Anterior cingulate cortex (tissue), 58 donors: ENCODE data around the gene NHS.
"Not testable (repeated sequence)": the region's sequence is repeated elsewhere in the genome, so short reads cannot be mapped to it uniquely, and the experiment has no call there.

Experiments
- DNase-seq, 58 donors: peaks; one replicate each; lab custom pipeline; 2025; lab: John Stamatoyannopoulos, UW

The NHS gene

DNA sequence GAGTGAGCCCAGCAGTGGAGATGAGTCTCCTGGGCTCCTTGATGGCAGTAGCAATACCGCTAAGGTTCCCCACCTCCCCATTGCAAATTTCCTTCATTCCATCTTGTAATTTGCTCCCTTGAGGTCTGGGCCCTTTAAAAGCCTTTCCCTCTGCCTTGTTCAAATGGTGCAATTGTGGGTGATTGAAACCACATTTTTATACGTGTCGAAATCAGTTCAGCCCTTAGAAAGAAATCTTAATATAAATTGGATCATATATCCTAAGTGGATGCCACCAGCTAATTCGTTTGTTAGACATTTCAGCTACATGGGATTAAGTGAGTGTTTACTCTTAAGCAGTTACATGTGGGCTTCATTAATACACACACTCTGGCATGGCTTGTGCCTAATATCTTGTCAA, 68.6 kb downstream of the NHS start:
- DNase-seq: no peak

DNA sequence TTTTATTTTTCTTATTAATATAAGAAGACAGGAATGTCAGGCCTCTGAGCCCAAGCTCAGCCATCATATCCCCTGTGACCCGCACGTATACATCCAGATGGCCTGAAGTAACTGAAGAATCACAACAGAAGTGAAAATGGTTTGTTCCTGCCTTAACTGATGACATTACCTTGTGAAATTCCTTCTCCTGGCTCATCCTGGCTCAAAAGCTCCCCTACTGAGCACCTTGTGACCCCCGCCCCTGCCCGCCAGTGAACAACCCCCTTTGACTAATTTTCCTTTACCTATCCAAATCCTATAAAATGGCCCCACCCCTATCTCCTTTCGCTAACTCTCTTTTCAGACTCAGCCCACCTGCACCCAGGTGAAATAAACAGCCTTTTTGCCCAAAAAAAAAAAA, 71.3 kb downstream of the NHS start:
- not testable (repeated sequence) for DNase-seq

DNA sequence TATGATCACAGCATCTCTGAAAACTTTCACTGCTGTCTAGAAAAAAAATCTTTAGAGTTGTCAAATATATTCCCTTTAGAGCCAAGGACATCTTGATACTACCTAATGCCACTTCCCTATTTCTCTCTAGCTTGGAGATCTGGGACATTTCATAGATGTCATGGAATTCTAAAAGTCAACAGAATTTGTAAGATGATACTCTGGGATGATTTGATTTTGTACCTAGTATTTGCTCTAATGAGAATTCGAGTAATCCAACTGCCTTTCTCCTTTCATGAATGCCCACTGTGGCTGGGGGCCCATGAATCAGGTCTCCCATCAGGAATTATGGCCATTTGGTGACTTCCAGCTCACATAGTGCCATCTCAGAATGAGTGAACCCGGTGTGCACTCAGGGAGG, 73.2 kb downstream of the NHS start:
- no peak for DNase-seq

DNA sequence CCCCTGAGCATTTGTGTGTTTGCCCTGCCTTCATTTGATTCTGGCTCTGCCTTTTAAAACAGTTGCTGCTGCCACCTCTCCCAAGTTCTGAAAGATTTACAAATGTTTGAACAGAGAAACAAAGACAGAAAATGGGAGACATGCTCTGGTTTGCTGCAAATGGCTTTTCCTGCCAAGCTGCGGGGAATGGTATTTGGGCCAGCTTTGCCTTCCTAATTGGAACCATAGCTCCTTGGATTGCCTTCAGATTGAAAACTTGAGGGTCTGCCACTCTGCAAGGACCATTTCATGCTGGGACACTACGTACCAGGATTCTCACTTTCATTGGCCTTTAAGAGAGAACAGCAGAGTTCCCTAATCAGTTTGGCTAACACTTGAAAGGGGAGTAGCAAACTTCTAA, 74.9 kb downstream of the NHS start:
- DNase-seq: peak in 6 of 58 donors; percentile 0 to 4 (median 0)

DNA sequence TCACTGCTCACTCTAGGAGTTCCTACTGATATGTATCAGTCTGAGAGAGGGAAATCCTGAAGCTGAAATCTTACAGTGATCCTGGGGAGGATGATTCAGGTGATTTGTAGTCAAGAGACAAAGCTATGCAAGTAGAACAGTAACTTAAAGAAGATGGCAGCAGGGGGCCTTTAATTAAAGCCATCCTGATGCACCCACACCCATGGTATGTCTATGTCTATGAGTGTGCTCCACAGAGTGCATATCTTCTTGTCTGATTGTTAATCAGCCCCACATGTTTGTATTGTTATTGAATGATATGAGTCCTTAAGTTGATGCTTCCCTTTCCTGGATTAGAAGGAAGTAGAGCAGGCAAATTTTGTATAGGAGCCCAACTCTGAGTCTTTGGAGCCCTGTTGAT, 78.8 kb downstream of the NHS start:
- no peak for DNase-seq

DNA sequence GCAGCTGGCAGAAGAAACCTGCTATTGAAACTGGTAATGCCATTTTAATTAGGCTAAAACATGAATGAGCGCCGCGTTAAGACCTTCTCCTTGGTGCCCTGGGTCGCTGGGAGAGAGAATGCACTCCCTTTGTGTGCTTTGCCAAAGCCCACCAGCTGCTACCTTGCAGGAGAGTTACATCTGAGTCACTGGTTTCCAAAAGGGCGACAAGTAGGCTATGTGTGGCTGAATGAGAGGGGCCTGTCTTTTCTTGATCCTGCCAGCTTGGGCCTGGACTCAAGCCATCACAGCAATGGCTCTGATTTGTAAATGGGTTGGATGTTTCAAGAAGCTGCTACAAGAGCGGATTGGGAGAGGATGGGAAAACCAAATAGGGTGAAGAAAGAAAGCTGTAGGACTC, 81.5 kb downstream of the NHS start:
- DNase-seq: peak in 46 of 58 donors; percentile 0 to 79 (median 18)

DNA sequence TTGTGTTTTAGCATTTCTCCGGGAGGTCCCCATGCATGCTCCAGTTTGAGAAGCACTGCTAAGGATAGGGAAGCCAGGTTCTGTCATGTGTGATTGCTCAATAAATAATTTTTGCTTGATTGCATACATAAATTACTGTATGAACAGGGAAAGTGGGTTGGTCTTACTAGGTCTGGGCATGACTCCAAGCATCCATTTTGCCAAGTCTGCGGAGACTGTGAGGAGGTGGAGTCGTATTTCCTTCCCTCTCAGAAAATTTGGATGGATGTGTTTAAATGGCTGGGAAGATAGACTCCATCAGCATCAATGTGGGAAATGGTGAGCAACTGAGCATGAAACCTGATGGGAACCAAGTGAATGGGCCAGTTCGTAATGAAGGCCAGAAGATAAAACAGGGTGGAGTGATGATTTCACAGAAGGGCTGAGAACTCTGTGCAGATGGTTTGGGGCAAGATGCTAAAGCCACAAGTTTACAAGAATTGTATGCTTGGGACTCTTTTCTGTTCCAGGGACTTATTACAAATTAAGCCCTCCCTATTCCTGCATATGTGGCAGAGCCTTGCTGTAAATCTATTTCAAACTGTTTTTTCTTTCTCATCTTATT, 84.1 kb downstream of the NHS start:
- DNase-seq: peak in 7 of 58 donors; percentile 0 to 7 (median 0)

DNA sequence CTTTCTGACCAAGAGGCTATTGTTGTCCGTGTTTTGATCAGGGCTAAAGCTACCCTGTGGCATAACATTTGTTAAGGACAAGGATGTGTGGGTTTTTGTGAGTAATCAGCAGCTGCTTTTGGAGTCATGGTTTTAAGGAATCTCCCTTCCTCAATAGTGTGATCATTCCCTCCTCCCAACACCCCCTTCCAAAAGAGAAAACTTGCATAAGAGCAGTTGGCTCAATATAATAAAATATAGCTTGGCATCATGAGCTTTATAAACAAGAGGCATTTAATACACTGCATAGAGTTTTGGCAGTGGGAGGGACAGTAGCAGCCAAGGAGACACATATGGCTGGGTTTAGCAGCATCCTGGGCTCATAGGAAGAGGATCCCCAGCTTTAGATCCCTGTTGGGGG, 84.7 kb downstream of the NHS start:
- no peak for DNase-seq

DNA sequence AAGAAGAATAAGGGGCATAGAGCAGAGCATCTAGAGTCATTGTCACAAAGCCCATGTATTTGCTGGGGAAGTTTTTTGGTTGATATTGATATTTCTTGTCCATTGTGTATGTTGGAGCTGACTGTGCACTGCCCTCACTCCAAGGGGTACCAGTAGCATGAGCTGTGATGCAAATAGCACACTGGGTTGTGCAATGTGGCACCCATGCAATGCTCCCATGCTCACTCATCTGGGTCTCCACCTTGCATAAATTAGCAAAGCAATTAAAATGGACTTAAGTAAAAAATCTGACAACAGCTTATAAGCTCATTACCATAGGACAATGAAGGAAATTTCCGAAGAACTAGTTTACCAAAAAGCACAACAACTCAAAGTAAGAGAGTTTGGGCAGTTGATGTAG, 87.9 kb downstream of the NHS start:
- DNase-seq: no peak

DNA sequence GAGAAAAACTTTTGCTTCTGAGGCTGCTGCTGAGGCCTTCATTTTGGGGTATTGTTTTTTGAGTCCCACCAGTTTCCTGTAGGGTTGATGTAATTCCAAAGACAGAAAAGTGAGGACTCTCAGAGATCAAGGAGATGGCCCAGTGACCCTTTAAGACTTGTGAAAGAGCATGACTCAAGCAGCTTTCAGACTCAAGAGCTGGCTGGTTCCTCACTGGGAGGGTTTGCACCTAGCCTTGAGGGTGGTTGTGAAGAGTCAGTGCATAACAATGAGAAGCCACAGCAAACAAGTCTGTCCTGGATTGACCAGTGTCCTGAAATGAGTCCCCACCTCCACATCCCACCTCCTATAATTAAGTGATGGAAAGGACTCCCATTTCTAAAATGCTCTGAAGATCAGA, 89.2 kb downstream of the NHS start:
- no peak for DNase-seq

DNA sequence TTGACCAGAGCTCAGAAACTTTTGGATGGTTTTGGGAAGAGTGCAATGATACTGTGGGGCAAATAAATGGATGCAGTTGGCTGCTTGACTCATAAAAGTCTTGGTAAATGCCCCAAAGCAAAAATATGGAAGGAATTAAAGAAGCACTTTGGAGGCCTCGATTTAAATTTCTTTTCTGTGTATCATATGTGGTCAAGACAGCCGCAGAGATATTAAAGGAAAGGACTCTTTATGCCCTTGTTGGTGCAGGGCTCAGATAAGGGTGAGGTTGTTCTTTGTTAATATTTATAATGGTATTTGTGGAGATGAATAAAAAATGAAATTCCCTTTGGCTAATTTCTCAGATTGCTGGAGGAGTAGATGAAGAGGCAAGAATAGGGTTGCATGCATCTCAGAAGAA, 90.2 kb downstream of the NHS start:
- DNase-seq: no peak

DNA sequence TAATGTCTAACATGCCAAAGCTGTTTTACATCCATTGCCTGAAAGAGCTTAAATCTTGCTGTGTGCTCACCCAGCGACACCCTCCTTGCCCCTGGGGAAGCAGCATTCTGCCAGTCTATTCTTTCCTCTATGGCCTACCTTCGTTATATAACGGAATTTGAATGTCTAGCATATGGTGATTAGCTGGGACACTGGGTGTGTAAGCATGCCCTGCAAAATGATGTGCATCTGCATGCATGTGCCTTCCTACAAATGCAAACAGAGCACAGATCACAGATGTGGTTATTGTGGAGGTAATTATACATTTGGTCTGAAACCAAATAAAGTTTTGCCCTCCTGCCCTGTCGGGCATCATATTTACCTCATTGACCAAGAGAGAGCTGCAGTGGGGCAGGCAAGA, 90.8 kb downstream of the NHS start:
- DNase-seq: no peak

DNA sequence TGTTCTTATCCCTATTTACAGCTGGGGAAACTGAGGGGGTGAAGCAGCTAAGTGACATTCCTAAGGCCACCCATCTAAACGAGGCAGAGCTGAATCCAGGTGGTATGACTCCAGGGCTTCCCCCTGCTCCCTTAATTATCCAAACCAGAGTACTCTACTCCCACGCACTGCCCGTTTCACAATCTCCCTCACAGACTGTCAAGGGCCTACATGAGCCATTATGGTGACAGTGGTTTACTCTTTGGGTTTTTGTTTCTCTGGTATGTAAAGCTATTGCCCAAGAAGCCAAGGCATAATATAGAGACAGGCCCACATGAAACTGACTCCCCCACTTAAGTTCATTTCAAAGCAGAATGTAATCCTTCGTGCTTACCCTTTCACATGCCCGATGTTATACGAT, 95.1 kb downstream of the NHS start:
- DNase-seq: no peak

DNA sequence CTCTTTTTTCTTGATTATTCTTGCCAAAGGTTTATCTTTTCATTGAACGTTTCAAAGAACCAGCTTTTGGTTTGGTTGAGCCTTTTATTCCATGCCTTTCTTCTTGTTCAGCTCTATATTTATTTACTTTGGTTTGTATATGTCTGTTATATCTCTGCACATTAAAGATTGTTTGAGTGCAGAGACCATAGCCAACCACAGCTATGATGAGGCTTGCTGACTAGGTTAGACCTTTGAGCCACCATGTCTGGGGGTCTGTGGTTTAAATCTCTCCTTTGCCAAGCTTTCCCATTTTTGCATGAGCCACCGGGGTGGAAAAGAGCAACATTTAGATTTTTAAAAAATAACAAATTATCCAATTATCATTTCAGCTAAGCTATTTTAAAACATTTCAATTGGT, 96.1 kb downstream of the NHS start:
- no peak for DNase-seq

DNA sequence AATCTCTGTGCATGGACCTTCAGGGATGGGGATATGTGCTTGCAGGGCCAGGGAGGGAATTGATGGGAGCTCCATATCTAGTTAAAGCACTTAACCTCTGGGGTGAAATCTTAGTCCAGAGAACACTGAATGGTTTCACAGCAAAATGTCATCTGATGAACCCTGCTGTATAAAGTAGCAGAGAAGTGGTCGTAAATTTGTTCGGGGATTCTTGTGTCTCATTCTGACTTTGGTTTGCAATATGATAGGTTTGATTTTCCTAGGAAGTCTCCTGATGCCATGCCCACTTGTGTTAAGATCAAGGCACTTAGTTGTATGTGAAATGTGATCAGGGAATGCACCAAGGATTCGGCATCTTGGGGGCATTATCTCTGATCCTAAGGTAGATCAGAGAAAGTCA, 96.9 kb downstream of the NHS start:
- DNase-seq: no peak

DNA sequence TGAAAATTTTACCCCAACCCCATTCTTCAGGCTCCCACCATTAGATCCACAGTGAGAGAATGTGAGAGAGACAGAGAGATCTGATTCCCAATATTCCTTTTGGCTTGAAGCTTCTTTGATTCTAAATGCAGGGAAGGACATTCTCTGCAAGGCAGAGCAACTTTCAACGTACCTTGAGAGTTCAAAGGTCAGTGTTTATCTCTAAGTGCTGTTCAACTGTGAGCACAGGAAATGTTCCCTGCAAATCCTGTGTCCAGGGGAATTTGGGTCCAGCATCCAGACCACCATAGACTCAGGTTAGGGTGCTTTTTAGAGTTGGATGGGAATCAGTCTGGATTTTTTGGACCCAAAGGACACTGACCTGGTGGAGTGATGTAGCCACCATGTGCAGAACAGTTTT, 97.4 kb downstream of the NHS start:
- DNase-seq: no peak

DNA sequence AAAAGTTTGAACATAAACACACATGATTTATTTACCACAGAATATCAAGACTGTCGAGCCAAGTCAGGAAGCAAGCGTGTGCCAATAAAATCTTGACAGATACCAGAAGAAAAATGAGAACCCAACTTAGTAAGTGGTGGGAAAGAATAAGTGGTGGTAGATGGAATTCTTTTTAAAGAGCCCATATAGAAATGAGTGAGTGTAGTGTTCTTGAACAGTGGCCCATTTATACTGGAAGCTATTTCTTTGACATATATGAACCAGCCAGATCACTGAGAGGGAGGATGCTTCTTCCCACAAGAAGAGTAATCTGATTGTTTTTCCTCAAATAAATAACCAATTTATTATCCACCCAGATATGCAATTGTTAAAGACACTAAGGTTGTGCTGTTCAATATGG, 98.0 kb downstream of the NHS start:
- DNase-seq: no peak

DNA sequence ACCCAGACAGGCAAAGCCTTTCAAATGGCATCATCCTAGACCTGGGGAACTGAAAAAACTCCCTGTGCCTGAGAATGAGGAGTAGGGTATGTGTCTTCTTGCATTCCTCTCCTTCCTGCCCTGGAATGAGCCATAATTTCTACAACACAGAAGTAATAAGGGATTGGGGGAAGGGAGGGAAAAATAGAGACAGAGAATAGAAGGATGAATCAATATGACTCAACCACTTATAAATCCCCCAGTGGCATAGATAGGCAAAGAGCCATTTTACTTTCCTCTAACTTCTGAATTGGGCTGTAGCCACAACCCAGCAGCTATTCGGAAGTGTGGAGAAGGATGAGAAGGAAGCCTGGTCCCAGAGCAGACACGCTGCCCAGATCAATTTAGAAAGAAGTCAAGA, 99.9 kb downstream of the NHS start:
- DNase-seq: no peak

DNA sequence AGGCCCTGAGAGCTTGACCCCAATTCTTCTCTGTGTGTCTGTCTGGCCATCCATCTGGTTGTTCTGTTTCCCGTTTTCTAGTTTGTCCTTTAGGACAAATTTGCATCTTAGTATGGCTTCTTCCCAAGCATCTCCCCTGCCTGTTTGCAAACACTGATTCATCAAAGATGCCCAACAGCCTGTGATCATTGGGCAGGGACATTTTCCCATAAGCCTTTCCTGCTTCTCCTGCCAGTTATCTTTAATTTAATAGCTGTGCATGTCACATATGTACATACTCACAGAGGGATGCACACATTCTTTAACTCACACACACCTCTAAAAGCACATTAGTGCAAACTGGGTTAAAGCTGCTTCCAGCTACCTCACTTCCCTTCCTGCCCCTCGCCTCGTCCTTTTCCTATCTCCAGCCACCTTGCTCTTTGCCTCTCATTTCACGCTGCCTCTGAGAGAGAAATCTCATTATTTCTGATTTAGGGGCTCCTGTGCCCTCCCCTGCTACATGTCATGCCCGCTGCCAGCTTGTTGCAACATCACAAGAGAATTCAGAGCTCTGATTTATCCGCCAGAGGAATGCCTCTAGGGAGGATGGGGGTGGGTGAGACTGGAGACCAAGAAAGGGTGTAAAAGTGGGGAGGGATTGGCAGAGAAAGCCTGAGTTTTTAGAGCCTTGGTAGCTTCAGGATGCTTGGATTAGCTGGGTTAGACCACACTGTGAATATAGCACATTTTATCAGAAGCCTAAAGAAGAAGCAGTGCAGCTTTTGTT, 100.6 kb downstream of the NHS start:
- DNase-seq: no peak

DNA sequence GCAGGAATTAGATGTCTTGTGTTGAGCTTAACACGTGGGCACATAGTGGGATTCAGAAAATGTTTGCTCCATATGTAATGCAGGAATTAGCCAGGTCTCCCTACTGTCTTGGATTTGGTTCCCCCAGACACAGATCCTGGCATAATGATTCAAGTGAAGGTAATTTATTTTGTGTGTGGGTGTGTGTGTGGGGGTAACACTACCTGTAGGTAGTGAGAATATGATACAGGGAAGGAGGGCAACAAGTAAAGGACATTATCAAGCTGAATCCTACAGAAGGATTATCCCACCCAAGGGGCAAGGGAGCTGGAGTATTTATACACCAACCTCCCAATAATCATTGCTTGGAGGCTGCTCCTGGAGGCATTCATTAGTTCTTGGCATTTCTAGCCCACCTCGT, 101.4 kb downstream of the NHS start:
- DNase-seq: no peak

DNA sequence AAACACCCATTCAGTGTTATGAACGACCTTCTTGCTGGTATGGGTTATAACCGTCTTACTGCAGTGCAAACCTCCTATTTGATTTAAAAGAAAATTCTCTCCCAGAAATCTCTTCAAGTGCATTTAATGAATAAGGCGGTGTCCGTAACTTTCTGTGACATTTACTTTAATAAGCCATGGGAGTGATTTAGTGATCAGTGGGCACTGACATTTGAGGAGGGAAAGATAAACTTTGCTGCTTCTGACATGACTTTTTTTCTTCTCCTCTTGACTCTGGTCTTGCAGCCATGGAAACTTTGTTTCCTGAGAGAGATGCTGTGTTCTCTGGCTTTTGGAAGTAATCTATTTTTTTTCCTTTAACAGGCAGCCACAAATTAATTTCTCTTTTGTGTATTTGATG, 106.1 kb downstream of the NHS start:
- DNase-seq: no peak

DNA sequence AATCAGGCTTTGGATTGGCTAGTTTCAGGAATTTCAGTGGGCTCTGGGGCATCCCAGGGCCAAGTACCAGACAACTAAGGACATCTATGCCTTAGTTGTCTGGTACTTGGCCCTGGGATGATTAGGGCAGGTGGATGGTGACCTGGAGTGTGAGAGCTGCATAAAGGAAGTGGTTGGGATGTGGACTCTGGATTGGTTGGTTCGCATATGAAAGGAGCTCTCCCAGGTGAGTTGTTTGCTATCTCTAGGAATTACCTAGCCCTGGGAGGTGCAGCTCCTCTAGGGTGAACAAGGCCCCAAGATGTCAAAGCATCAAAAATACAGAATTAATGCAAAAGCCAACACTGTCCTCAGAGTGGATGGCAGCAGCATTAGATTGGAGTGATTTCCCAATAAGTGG, 109.6 kb downstream of the NHS start:
- no peak for DNase-seq

DNA sequence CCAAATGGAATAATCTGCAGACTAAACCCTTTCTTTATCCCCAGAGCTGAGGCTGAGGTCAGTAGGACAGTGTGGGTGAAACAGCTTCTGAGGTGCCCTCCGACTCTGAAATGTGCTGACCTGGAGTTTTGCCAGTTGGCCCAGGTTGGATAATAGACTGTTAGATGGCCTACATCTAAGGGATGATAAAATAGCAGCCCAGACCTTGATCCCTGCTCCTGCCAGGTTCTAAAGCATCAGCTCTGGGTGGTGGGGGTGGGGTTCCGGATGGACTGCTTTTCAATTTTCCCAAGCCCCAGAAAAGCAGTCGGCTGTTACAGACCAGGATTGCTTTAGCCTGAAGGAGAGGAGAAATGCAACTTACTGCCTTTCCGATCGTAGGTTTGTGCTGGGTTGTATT, 110.4 kb downstream of the NHS start:
- DNase-seq: no peak
